ENCODE results near the gene PDE10A.

The PDE10A gene

GRCh38 chr6:165317723-165318122, 345.3 kb downstream of the PDE10A start:
- no peak for TF ChIP-seq CTCF (IDR thresholded peaks at IDR 0.05; ENCODE audit: insufficient read depth, missing control alignments)
- FAIRE-seq (no peak), DNase-seq (ENCODE audit: insufficient read length, low spot score) (no peak)

GRCh38 chr6:165308926-165309731, 353.9 kb downstream of the PDE10A start, which contains the start of gene C6orf118:
C6orf118 (minus strand) TSS chr6:165309605; CDS start chr6:165309586, 19 bp downstream.
- TF ChIP-seq CTCF (IDR thresholded peaks at IDR 0.05; ENCODE audit: insufficient read depth, missing control alignments) = no peak
- peak; percentile 34 for DNase-seq (ENCODE audit: insufficient read length, low spot score)
- no peak for FAIRE-seq

- no peak for DNase-seq (ENCODE audit: insufficient read length, low spot score)
- no peak for TF ChIP-seq CTCF (IDR thresholded peaks at IDR 0.05; ENCODE audit: insufficient read depth, missing control alignments)
- no peak for FAIRE-seq
Measured at GRCh38 chr6:165306955-165307354, 356.1 kb downstream of the PDE10A start.

GRCh38 chr6:165301372-165302246, 361.4 kb downstream of the PDE10A start:
- no peak for DNase-seq (ENCODE audit: insufficient read length, low spot score)
- no peak for TF ChIP-seq CTCF (IDR thresholded peaks at IDR 0.05; ENCODE audit: insufficient read depth, missing control alignments)
- no peak for FAIRE-seq

DNA sequence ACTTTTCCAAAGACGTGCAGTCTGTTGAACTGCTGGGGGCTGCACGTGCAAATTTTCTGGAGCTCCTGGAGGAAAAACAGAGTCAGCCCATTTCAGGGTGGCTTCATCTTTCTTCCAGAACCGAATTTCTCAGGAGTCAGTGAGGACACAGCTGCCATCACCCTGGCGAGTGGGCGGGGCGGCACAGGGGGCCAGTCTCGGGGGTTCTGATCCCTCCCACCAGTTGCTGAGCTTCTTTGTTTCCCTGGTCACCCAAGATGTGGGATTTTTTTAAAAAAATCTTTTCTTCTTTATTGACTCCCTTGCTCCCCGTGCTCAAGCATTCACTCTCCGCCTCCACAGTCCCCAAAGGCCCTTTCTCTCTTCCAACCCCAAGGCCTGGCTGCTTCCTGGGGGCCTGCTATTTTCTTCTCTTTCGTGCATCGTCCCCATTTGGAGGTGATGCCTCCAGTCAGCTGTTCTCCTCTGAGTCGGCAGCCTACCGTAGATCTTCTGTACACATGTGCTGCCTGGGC, 362.6 kb downstream of the PDE10A start:
- no peak for DNase-seq (ENCODE audit: insufficient read length, low spot score)
- FAIRE-seq = no peak
- no peak for TF ChIP-seq CTCF (IDR thresholded peaks at IDR 0.05; ENCODE audit: insufficient read depth, missing control alignments)

DNA sequence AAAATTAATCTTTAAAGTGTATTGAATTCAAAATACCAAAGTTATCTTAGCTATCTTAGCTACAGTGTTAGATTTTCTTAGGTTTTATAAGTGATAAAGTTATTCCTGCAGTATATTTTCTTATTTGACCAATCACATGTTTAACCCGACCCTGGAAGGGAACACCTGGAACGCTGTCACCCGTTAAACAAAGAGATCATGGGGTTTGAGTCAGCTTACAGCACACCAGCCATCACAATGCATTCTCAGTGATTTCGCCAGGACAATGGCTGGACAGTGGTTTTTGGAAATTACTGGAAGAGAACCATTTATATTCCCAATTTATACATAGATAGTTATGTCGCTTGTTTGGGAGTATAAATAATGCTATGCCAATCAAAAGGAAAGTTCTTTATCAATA, 364.2 kb downstream of the PDE10A start:
- TF ChIP-seq CTCF (IDR thresholded peaks at IDR 0.05; ENCODE audit: insufficient read depth, missing control alignments) = no peak
- FAIRE-seq (no peak), DNase-seq (ENCODE audit: insufficient read length, low spot score) (no peak)
